RCC 7860 (cell line): ENCODE measurements around the gene FBXO17.
"Not testable (repeated sequence)": the region's sequence is repeated elsewhere in the genome, so short reads cannot be mapped to it uniquely, and the experiment has no call there.

Experiments used
- DNase-seq: peaks from one replicate; pipeline ENCODE4 v3.0.0-alpha.2; 2015; ENCODE audit warnings: low spot score
- FAIRE-seq: peaks from 2 replicates; lab custom pipeline; 2012; peaks lifted over from hg19 to GRCh38; lab: Jason Lieb, UNC

Gene FBXO17

DNA sequence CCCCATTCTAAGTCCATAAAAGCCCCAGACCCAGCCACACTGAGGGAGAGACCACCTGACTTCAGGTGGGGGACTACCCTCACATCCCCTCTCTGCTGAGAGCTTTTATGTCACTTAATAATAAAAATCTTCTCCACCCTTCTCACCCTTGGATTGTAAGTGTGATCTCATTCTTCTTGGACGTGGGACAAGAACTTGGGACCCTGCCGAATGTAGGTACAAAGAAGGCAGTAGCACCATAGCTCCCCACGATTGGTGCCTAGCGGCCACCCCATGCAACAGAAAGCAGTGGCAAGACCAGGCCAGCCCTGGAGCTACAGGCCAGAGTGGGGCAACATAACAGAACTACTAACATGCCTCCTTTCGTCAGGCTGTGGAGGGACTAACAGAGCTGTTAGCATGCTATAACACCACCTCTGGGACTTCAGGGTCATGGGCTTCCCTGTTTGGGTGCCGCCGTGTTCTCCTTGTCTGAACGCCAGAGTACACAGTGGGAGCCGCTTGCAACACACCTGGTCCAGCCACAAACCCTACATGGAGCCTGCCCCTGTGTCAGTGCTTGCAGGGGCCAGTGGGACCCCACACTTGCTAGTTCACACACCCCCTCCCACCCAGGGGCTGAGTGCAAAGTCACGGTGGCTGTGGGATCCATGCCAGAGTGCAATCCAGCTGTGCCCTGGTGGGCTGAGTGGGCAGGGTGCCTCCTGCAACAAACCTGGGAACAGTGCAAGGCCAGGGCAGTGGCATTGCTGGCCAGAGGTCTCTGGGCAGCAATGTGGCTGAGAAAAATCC, 5.2 kb upstream of the FBXO17 start:
- DNase-seq (no peak), FAIRE-seq (no peak)

DNA sequence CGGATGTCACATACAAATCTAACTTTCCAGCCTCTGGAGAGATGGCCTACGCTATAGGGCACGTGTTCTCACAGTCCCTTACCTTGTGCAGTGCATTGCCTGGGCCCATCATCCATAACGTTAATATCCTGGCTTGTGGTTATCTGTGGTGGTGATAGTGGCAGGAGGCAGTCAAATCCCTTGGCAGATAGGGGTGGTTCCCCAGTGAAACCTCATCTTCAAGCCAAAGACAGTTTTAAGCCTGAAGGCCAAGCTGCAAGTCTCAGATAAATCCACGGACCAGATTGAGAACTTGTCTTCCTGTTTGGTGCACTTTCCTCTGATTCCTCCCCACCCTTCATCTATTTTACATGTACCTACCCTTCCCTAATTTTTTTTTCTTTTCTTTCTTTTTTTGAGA, 4.3 kb upstream of the FBXO17 start:
- FAIRE-seq: no peak
- DNase-seq: no peak

GRCh38 chr19:38978326-38978689, 2.8 kb upstream of the FBXO17 start:
- DNase-seq (no peak), FAIRE-seq (no peak)

DNA sequence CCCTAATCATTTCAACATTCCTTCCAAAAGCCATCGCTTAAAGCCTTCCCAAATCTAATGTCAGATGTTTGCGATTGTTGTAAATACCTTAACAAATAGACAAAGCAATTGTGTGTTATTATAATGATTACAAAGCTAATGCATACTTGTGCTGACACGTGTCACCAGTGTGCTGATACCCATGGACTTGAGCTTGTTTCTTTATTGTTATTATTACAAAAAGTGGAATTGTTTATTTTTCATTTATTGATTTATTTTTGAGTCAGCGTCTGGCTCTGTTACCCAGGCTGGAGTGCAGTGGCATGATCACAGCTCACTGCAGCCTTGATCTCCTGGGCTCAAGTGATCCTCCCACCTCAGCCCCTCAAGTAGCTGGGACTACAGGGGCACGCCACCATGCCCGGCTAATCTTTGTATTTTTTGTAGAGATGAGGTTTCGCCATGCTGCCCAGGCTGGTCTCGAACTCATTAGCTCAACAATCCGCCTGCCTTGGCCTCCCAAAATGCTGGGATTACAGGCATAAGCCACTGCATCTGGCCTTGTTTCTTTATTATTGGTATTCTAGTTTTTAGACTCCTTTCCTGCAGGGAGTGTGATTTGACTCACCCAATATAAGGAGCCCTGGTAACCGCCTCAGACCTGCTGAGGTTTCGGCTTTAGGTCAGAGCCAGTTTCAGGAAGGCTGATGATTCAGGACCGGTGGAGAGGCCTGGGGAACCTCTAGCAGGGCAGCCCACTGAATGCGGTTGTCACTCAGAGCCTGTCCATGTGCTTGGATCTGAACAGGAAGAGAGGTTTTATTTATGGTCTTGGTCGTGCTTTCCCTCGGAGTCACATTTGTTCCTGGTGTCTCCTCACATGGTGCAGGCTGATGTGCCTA, 2.1 kb upstream of the FBXO17 start:
- peak; percentile 96 for FAIRE-seq
- DNase-seq: peak; percentile 92

DNA sequence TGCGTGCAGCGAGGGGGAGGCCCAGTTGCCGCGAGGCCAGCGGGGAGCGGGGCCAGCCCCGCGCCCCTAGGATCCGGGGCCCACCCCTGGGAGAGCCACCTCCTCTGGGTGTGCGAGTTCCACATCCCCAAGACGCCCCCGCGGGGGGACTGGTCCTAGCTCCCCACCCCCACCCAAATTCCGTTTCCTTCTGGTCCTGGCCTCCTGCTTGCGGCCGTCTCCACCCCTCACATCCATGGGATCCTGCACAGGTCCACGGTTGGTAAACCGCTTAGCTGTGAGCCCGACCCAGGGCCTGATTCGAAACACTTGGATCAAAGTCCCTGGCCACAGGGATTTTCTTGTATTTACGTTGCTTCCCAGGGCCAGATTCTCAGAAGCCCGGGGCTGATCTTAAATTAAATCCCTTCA, 324 bp upstream of the FBXO17 start:
- peak; percentile 43 for DNase-seq
- no peak for FAIRE-seq

- no peak for FAIRE-seq
- no peak for DNase-seq
Measured at GRCh38 chr19:38974624-38975213, 823 bp downstream of the FBXO17 start.

DNA sequence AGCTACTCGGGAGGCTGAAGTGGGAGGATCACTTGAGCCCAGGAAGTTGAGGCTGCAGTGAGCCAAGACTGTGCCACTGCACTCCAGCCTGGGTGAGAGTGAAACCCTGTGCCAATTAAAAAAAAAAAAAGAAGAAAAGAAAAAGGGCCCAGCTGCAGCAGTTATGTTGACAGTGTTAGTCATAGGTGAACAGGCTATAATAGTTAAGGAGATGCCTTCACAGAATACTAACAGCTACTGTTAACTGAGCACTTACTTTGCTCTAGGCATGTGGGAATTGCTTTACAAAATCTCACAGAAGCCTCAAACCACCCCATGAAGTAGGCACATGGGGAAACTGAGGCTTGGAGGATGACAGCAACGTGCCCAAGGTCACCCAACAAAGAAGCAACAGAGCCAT, 3.9 kb downstream of the FBXO17 start:
- FAIRE-seq: no peak

GRCh38 chr19:38970664-38971532, 4.6 kb downstream of the FBXO17 start:
- FAIRE-seq (no peak), DNase-seq (no peak)

More for the DNA sequence above, 3.9 kb downstream of the FBXO17 start:
- DNase-seq: no peak

- not testable (repeated sequence) for FAIRE-seq, DNase-seq
Measured at GRCh38 chr19:38966149-38966548, 9.4 kb downstream of the FBXO17 start.

- DNase-seq: no peak
- FAIRE-seq: no peak
Measured at GRCh38 chr19:38964738-38965137, 10.8 kb downstream of the FBXO17 start.

- DNase-seq (no peak), FAIRE-seq (no peak)
Measured at GRCh38 chr19:38959618-38960017, 15.9 kb downstream of the FBXO17 start.

GRCh38 chr19:38958301-38958700, 17.2 kb downstream of the FBXO17 start:
- DNase-seq (no peak), FAIRE-seq (no peak)

DNA sequence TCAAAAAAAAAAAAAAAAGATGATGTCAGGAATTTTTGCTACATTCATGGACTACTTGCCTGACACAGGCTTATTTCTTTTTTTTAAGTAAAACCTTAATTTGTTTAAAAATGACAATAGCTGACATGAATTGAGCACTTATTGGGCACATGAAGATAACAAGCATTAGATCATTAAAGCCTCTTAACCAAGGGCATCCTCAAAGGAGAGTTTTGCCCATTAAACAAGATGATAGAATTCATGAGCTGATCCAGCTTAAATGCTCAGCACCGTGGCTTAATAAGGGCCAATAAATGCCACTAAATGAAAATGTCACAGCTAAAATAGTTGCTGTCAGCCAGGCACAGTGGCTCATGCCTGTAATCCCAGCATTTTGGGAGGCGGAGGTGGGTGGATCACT, 19.3 kb downstream of the FBXO17 start:
- FAIRE-seq (no peak), DNase-seq (no peak)

DNA sequence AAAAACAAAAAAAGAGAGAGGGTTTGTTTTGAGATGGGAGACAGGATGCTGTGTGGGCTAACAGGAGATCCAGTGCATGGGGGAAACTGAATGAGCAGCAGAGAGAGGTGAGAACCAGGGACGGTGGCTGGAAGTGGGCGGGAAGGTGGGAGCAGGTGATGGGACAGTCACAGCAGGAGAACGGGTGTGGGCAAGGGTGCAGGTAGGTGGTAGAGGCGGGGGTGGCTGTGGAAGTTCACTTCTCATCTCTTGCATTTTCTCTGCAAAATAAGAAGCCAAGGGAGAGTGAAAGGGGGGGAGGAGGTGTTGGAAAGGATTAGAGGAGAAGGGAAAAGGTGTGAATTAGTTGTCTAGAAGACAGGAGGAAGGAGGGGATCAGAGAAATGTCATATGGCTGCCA, 21.9 kb downstream of the FBXO17 start:
- FAIRE-seq (no peak), DNase-seq (no peak)

DNA sequence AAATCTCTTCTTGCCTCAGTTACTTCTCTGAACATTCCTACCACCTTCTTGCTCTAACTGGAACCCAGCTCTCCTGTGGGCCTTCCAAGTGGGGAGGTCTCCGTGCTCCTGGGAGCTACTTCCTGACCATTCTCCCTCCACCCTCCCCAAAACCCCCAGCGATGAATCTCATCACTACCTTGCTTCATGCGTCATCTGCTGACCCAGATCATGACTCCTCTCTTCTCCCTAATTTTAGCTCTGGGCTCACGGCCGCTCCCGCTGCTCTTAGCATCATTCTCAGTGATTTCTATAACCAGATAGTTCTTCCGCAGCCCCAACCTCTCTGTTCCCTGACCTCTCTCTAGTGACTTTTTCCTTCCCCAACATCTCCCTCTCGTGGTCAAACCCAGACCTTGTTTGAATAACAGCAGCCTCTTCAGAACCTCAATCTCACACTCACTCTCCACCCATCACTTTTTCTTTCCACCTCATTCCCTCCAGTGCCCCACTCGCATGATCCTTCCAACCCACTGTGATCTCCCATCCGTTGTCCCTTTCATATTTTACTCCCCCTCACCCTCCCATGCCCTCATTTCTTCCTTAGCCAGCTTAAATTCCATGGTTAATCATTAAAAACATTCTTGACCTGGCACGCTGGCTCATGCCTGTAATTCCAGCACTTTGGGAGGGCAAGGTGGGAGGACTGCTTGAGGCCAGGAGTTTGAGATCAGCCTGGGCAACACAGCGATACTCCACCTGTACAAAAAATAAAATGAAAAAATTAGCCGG, 23.0 kb downstream of the FBXO17 start:
- DNase-seq (peak; percentile 78), FAIRE-seq (peak; percentile 87)

- FAIRE-seq (no peak), DNase-seq (no peak)
Measured at GRCh38 chr19:38951187-38951586, 24.4 kb downstream of the FBXO17 start.

- FAIRE-seq: no peak
- no peak for DNase-seq
Measured at GRCh38 chr19:38949580-38950367, 25.8 kb downstream of the FBXO17 start.

DNA sequence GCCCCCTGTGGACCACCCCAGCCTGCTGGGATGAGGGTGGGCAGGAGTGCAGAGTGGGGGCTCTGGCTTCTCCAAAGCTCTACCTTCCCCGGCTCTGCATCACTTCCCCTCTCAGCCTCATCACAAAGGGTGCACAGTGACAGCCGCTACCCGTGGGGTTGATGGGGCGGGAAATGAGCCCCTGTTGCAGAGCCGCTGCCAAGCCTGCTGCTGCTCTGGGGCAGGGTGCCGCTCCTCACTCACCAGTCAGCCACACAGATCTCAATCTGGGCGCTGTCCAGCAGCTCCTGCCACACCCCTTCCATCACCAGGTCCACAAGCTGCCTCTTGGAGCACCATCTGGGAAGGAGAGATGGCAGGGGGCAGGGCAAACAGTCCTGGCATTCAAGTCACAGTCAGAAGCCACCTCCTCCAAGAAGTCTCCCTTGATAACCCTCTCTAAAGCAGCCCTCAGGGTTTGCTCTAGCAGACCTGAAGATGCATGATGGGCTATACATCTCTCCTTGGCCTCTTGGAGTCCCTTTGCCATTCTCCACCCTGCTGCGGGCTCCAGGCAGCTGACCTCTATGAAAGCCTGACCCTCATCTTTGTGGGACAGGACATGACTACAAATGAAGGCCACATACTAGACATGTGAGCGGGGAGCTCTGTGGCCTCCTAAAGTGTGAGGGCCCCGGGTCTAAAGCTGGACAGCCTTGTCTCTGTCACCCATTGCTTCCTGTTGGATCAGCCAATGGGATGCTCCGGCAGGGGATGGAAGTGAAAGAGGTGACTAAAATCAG, 29.1 kb downstream of the FBXO17 start:
- DNase-seq (no peak), FAIRE-seq (no peak)
